GM18867 (cell line): ENCODE measurements around the gene CAMK2N2.
"Not testable (repeated sequence)": the region's sequence is repeated elsewhere in the genome, so short reads cannot be mapped to it uniquely, and the experiment has no call there.

Experiments used
- ATAC-seq: cut with Tn5 transposase; IDR thresholded peaks from one replicate; pipeline ENCODE4 v1.9.1; 2021; ENCODE audit warnings: mild to moderate bottlenecking, moderate library complexity; ENCODE audit not compliant: unreplicated experiment

CAMK2N2 gene

DNA sequence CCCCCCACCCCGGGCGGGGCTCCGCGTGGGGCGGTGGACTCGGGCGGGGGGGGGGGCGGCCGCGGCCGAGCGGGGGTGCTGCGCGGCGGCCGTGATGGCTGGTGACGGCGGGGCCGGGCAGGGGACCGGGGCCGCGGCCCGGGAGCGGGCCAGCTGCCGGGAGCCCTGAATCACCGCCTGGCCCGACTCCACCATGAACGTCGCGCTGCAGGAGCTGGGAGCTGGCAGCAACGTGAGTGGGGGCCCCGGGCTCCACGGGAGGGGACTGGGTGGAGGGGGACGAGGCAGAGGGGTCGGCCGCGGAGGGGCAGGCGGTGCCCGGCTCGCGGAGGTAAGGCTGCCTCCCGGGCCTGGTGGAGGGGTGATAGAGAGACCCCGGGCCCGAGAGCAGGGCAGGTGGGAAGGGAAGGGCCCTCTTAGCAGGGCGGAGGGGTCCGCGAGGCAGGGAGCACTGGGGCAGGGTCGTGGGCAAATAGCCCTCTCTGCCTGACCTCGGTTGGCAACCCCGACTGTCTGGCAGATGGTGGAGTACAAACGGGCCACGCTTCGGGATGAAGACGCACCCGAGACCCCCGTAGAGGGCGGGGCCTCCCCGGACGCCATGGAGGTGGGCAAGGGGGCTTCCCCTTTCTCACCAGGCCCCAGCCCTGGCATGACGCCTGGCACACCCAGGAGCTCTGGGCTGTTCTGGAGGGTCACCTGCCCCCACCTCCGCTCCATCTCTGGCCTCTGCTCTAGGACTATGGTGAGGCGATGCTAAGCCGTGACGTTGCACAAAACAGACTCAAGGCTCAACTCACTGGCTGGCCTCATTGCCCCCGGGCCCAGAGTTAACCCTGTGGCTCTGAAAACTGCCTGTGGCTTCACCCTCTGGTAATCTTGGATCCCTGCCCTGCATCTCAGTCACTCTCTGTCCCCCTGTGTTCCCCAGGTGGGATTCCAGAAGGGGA lies 14.9 kb upstream of the CAMK2N2 start, which contains the start of gene ECE2:
TSS of gene ECE2 (plus strand) at position 62 of the 950 bp plus-strand sequence. CDS start at position 194, 132 bp downstream.
- ATAC-seq, result no peak

DNA sequence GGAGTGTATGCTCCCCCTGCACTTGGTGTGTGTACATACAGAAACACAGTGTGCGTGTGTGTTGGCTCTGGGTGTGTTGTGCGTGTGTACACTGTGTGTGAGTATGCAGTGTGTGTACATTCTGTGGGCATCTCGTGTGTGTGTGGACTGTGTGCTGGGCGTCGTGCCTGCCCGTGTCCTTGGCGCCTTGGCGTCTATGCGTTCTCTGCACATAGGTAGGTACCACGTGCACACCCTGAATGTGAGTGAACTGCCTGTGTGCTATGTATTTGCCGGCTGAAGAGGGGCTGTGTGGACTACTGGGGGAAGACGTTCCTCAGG lies 14.0 kb upstream of the CAMK2N2 start:
- ATAC-seq, result no peak

DNA sequence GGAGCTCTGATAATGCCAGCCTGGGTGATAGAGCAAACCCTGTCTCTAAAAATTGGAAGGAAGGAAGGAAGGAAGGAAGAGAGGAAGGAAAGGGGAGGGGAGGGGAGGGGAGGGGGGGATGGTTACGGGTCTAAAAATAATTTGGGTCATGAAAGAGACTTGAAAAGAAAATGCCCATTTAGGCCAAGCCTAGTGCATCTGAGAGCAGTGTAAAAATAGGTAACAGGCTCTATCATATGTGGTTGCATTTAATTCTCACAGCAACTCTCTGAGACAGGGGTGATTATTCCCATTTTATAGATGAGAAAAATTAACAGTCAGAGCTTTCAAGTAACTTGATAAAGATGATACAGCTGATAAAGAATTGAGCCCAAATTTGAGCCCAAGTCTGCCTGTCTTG lies 10.9 kb upstream of the CAMK2N2 start:
- no peak for ATAC-seq

DNA sequence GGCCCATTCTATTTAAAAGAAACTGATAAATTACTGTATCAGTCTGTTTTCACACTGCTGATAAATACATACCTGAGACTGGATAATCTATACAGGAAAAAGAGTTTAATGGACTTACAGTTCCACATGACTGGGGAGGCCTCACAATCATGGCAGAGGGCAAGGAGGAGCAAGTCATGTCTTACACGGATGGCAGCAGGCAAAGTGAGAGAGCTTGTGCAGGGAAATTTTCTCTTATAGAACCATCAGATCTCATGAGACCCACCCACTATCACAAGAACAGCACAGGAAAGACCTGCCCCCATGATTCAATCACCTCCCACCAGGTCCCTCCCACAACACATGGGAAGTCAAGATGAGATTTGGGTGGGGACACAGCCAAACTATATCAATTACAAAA lies 5.9 kb upstream of the CAMK2N2 start:
- ATAC-seq, result not testable (repeated sequence)

- no peak for ATAC-seq
These were observed 1.4 kb upstream of the CAMK2N2 start for GRCh38 chr3:184262764-184263179.

DNA sequence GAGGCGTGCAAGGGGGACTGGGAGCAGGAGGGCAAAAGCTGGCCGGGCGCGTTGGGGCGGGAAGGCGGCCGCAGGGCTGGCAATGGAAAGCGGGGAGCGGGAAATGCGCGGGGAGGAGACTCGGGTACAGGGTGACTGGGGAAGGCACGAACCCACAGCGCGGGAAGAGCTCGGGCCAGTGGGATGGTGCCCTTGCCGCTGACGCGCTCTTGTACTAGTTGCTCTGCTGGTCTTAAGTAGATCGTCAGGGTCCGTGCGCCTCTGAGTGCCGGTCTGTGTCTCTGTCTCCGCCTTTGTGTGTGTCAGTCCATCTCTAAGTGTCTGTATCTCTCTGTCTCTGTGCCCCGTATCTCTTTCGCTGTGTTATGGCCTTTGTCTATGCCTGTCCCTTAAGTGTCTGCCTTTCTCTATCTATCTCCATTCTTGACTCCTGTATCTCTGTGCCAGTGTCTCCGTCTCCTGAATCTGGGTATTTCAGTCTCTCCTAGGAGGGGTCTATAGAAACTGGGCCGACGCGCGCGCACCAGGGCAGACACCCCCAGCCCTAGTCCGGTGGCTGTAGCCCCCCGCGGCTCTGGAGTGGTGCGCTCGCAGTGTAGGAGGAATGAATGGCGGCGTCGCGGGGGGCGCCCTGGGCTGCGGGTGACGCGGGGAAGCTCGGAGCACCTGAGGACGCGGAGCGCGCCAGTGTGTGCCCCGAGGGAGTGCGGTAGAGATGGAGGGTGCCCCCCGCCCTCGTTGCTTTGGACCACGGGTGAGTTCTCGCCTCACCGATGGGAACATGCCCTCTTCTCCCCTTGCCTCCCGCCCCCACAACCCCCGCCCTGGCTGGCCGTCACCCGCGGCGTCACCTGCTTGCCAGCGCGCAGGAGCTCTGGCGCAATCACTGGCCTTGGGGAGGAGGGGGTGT lies 756 bp upstream of the CAMK2N2 start:
- no peak for ATAC-seq

- peak; percentile 9 for ATAC-seq
These were observed 556 bp downstream of the CAMK2N2 start for GRCh38 chr3:184260724-184261269.

DNA sequence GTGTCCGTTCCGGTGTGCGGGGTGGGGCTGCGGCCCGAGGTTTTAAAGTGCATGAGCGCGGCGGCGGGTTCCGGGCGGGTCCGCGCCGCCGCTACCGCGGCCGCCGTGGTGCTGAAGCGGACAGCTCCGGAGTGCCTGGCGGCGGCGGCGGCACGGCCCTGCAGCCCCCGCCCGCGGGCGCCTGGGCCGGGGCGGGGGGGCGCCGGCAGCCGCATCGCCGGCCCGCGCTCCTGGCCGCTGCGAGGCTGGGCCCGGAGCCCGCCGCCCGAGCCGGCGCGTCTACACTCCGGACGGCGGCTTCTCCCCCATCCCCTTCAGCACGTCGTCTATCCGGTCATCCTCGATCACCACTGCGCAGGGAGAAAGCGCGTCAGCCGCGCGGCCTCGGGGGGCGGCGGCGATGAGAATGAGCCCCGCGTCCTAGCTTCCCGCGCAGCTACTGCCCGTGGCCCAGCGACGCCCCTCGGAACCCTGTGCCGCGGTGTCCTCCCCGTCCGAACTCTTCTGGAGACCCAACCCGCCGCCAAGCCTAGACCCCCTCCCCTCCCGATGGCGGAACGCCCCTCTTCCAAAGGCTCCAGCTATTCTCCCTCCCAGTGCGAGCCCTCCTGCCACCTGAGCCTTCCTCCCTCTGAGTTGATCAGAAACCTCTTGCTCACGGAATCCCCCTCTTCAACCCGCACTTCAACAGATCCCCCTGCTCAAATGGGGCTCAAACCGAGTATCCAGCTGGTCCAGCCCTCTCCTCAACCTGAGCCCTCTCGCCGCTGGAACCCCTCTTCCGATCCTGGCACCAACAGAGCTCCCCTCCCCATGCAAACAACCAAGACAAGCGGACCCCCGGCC lies 1.3 kb downstream of the CAMK2N2 start:
- ATAC-seq, result no peak

GRCh38 chr3:184259396-184259877 lies 1.9 kb downstream of the CAMK2N2 start:
- ATAC-seq, result no peak

DNA sequence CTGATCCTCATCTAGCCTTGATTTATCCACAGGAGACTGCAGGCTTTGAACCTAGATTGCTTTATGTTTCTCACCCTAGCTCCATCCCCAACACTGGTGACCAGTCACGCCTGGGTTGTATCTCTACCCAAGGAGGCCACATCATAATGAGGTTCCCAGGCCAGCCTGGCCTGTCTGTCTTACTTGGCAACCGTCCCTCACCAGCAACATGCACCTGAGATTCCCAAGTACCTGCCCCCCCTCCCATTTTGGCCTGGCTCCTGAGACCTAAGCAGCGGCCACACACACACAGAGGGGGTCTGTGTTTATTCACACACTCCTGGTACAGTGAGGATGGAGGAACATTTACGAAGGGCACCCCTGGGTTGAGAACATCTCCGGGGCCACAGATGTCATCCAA lies 2.4 kb downstream of the CAMK2N2 start:
- ATAC-seq, result no peak

- no peak for ATAC-seq
These were observed 4.1 kb downstream of the CAMK2N2 start for GRCh38 chr3:184257083-184257915.

DNA sequence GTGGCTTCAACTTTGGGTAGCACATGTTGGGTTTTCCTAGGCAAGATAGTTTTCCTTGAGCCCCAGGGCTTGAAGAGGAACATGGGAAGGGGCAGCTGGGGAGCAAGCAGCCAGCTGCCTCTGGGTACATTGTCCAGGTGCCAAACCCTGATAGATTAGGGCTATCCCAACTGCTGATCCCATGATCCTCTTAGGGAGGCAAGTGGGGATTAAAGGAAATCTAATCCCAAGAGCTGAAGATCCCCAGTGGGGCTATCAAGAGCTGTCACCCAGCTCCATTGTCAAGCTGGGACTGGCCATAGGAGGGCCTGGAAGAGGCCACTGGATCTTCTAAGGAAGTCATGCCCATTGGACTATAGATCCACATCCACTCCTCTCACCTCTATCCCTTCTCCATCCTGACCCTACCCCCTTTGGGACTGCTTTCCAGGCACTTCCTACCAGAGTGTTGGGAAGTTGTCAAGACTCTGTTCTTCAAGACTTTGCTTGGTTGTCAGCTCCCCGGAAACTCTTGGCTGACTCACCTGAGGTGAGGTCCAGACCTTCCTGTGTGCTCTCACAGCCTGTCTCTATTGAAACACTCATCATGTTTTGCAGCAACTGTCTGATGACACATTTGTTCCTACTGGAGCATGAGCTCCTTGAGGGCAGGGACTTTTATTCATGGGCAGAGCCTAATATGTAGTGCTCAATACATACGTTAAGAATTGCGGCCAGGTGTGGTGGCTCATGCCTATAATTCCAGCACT lies 5.9 kb downstream of the CAMK2N2 start:
- no peak for ATAC-seq

DNA sequence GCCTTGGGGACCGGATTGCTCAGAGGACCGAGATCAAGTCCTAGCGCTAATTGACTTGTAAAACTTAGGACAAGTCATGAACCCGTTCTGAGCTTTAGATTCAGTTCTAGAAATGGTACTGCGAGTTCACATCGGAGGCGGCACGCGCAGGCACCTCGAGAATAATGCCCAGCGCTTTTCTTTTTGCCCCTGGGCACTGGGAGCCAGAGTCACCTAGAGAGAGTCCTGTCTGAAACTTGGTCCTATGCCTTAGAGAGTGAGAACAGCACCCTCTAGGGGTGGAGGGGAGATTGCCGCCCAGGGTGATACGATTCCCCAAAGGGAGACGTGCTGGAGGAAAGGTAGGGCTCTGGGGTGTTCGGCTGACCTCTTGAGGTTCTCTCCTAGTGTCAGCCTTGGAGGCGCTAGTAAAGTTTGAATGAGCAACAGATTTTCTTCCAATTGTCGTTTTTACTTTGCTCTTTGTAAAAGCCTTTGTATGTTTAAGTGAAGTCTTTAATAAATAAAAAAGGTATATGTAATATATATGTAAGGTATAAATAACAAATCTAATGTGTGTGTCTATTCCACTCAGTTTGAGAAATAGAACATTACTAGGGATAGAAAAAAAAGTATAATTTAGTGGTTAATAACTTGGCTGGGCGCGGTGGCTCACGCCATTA lies 11.1 kb downstream of the CAMK2N2 start:
- ATAC-seq, result peak; percentile 67

- peak; percentile 86 for ATAC-seq
These were observed 11.8 kb downstream of the CAMK2N2 start, which contains the start of gene EEF1AKMT4 for GRCh38 chr3:184249412-184250166. TSS of gene EEF1AKMT4 (plus strand) at chr3:184249672. CDS start at chr3:184249695, 23 bp downstream.

- peak; percentile 46 for ATAC-seq
These were observed 12.6 kb downstream of the CAMK2N2 start, which contains the start of gene ALG3 for GRCh38 chr3:184248454-184249411. TSS of gene ALG3 (minus strand) at chr3:184248962. CDS start at chr3:184248940, 22 bp downstream.

DNA sequence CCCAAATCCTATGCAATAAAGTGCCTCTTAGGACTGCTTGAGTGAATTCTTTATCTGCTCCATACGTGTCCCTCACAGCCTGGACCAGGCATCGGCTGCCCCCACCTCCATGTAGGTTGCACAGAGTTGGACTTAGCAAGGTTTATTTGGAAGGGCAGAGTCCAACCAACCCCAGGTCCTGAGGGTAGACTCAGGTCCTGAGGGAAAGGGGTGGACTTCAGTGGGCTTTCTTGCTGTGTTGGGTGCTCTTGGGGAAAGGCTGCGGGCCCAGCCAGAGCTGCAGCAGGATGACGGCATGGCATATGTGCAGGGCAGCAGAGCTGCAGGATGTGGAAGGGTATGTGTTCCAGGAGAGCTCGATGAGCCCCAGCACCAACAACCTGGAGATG lies 19.1 kb downstream of the CAMK2N2 start:
- ATAC-seq, result no peak
